PC-3 (cell line): ENCODE results near the gene NFAT5. TPM values are rescaled to one million over a fixed set of nuclear protein-coding genes. Genes with fewer than 3 reads are reported as not detected.

Experiments used
- ATAC-seq: fragments of 200-7000 bp; cut with Tn5 transposase; 2 replicates; pipeline ENCODE4 v1.9.1; 2020; ENCODE audit warnings: mild to moderate bottlenecking, moderate library complexity
- BruUV-seq: library from RNA; stranded (reverse); fragments of 400-500 nt; replicated peaks from 2 replicates; lab custom pipeline; 2021; lab: Mats Ljungman, UMichigan
- CTCF ChIA-PET: fragments of 300-600 bp; sonication (Branson Sonifier 250); formaldehyde crosslinking; loops from one replicate; lab custom pipeline; 2022; ENCODE audit warnings: antibody characterized with exemption; lab: Charles Lee
- POLR2A ChIA-PET: fragments of 300-600 bp; sonication (Branson Sonifier 250); formaldehyde crosslinking; loops from one replicate; lab custom pipeline; 2022; ENCODE audit warnings: antibody characterized with exemption; ENCODE audit not compliant: unreplicated experiment; lab: Charles Lee
- DNase-seq: peaks from one replicate; pipeline ENCODE4 v3.0.0-alpha.2; 2015
- H2AFZ ChIP-seq: fragments of 300-600 bp; sonication (generic); 2 replicates; pipeline ENCODE4 v1.6.0; 2016; ENCODE audit warnings: antibody characterized with exemption, low read length
- H3F3A ChIP-seq: fragments of 300-600 bp; sonication (generic); one replicate; pipeline ENCODE4 v1.6.0; 2017; ENCODE audit warnings: antibody characterized with exemption, low read length, control low read depth, mild to moderate bottlenecking; ENCODE audit not compliant: unreplicated experiment
- H3K27ac ChIP-seq: fragments of 300-600 bp; sonication (generic); 2 replicates; pipeline ENCODE4 v1.5.1; 2016; ENCODE audit warnings: mild to moderate bottlenecking, low read length
- H3K27me3 ChIP-seq: fragments of 300-600 bp; sonication (generic); 2 replicates; pipeline ENCODE4 v1.6.1; 2016; ENCODE audit warnings: low read length, mixed read lengths
- H3K36me3 ChIP-seq: fragments of 300-600 bp; sonication (generic); 2 replicates; pipeline ENCODE4 v1.6.1; 2016; ENCODE audit warnings: low read depth, mixed run types, low read length, mixed read lengths
- H3K4me1 ChIP-seq: fragments of 300-600 bp; sonication (generic); 2 replicates; pipeline ENCODE4 v1.5.1; 2016; ENCODE audit warnings: low read length; ENCODE audit not compliant: insufficient read depth
- H3K4me2 ChIP-seq: fragments of 300-600 bp; sonication (generic); 2 replicates; pipeline ENCODE4 v1.6.0; 2016; ENCODE audit warnings: low read length
- H3K4me3 ChIP-seq: fragments of 300-600 bp; sonication (generic); 2 replicates; pipeline ENCODE4 v1.5.1; 2016; ENCODE audit warnings: mild to moderate bottlenecking, low read length, mixed read lengths
- H3K79me2 ChIP-seq: fragments of 300-600 bp; sonication (generic); 2 replicates; pipeline ENCODE4 v1.6.1; 2017; ENCODE audit warnings: low read length, mixed read lengths
- H3K9ac ChIP-seq: fragments of 300-600 bp; sonication (generic); 2 replicates; pipeline ENCODE4 v1.6.0; 2016; ENCODE audit warnings: mild to moderate bottlenecking, low read length
- H3K9me2 ChIP-seq: fragments of 300-600 bp; sonication (generic); replicated peaks from 2 replicates; pipeline ENCODE4 v1.6.1; 2016; ENCODE audit warnings: mixed run types, low read length, mixed read lengths
- H3K9me3 ChIP-seq: fragments of 300-600 bp; sonication (generic); 2 replicates; pipeline ENCODE4 v1.6.1; 2016; ENCODE audit warnings: low read length, mixed read lengths
- H4K20me1 ChIP-seq: fragments of 300-600 bp; sonication (generic); 2 replicates; pipeline ENCODE4 v1.6.1; 2016; ENCODE audit warnings: low read length, mixed read lengths
- EZH2 ChIP-seq: fragments of 300-600 bp; sonication (generic); IDR thresholded peaks from one replicate; pipeline ENCODE4 v1.6.1; 2017; ENCODE audit warnings: antibody characterized with exemption, mild to moderate bottlenecking, low read length; ENCODE audit not compliant: unreplicated experiment
- EZH2phosphoT487 ChIP-seq: fragments of 300-600 bp; sonication (generic); IDR thresholded peaks from 2 replicates; pipeline ENCODE4 v1.6.1; 2018; ENCODE audit warnings: mild to moderate bottlenecking, antibody characterized with exemption, low read length, borderline replicate concordance
- intact Hi-C: fragments of 100-400 bp; cut with micrococcal nuclease; formaldehyde crosslinking; loops from 2 replicates; pipeline ENCODE4 v1.9.0; 2023
- total RNA-seq: library from RNA; depleted of rRNA; stranded (reverse); fragments of >200 nt; gene quantifications from 2 replicates; pipeline ENCODE4 v1.2.3, GENCODE V29; 2014
- TF ChIP-seq, protein P1 (sequence below): fragments of 300-600 bp; sonication (generic); conservative IDR thresholded peaks from 2 replicates; pipeline ENCODE4 v1.5.1; 2017; ENCODE audit warnings: antibody characterized with exemption, low read depth, mild to moderate bottlenecking, low read length

NFAT5 gene
- total RNA-seq, 1 experiment from 2014 or later: 11.4 TPM

DNA sequence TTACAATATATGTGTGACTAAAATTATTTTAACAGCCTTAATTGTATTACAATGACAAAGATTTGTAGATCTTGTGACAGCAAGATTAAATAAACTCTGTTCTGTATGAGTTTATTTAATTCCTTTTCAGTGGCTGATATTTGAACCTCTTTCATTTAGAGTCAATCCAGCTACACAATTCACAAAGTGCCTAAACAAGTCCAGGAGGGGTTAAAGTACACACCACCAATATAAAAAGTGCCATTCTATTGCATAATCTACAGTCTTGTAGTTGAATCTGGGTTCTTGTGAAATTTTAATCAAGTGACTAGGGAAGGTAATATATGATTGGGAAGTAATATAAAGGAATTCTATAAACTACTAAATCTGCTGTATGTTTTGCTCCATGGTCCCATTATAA lies 3.9 kb upstream of the NFAT5 start:
- no peak overlapping the region for H3K27ac ChIP-seq
- H3K4me1 ChIP-seq: peaks cover 10% of the 10 kb centered on the region
- no peak overlapping the region for H2AFZ ChIP-seq
- TF ChIP-seq EZH2 (no peak), EZH2phosphoT487 (no peak)
- TF ChIP-seq, protein P1, sequence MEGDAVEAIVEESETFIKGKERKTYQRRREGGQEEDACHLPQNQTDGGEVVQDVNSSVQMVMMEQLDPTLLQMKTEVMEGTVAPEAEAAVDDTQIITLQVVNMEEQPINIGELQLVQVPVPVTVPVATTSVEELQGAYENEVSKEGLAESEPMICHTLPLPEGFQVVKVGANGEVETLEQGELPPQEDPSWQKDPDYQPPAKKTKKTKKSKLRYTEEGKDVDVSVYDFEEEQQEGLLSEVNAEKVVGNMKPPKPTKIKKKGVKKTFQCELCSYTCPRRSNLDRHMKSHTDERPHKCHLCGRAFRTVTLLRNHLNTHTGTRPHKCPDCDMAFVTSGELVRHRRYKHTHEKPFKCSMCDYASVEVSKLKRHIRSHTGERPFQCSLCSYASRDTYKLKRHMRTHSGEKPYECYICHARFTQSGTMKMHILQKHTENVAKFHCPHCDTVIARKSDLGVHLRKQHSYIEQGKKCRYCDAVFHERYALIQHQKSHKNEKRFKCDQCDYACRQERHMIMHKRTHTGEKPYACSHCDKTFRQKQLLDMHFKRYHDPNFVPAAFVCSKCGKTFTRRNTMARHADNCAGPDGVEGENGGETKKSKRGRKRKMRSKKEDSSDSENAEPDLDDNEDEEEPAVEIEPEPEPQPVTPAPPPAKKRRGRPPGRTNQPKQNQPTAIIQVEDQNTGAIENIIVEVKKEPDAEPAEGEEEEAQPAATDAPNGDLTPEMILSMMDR: no peak
- no peaks in the 10 kb centered on the region for H3K9me3 ChIP-seq
- H3K9me2 ChIP-seq: no peaks in the 10 kb centered on the region
- peaks cover 19% of the 10 kb centered on the region for H3K79me2 ChIP-seq
- H3K27me3 ChIP-seq: no peaks in the 10 kb centered on the region
- H4K20me1 ChIP-seq: peaks cover under 1% of the 10 kb centered on the region; the same call in 1 of the 2 replicates
- H3K9ac ChIP-seq: no peak overlapping the region
- no peak for ATAC-seq
- intact Hi-C loops: no loop called here
- no peak overlapping the region for H3K4me3 ChIP-seq
- BruUV-seq: no TSS peak
- ChIA-PET POLR2A (no interaction called here), CTCF (no interaction called here)
- no peak for DNase-seq
- no peaks in the 10 kb centered on the region for H3K36me3 ChIP-seq
- H3F3A ChIP-seq: no peaks in the 10 kb centered on the region
- H3K4me2 ChIP-seq: no peak overlapping the region

DNA sequence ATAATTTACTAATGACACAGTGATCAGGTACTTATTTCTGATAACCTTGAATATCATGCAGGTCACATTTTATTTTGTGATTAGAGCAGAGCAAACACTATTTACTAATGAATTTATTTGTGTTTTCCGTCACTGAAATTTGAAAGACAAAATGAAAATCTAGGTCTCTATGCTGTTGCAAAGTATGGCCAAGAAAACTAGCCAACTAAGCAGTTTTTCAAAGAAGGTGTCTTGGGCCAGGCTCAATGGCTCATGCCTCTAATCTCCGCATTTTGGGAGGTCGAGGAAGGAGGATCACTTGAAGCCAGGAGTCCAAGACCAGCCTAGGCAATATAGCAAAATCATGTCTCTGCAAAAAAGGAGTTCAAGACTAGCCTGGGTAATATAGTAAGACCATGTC lies 3.0 kb upstream of the NFAT5 start:
- no peak overlapping the region for H3K27ac ChIP-seq
- ATAC-seq: no peak
- intact Hi-C loops: no loop called here
- no peak overlapping the region for H2AFZ ChIP-seq
- no peaks in the 10 kb centered on the region for H3K9me2 ChIP-seq
- no TSS peak for BruUV-seq
- no peak for TF ChIP-seq EZH2phosphoT487
- no peak for TF ChIP-seq EZH2
- TF ChIP-seq, protein P1: no peak
- CTCF ChIA-PET: no interaction called here
- no peak overlapping the region for H3K9ac ChIP-seq
- POLR2A ChIA-PET: no interaction called here
- no peaks in the 10 kb centered on the region for H3K9me3 ChIP-seq
- H3K4me2 ChIP-seq: no peak overlapping the region
- H3K79me2 ChIP-seq: peaks cover 28% of the 10 kb centered on the region
- no peaks in the 10 kb centered on the region for H3F3A ChIP-seq
- DNase-seq: no peak
- H3K4me3 ChIP-seq: no peak overlapping the region
- H3K36me3 ChIP-seq: no peaks in the 10 kb centered on the region
- peaks cover 10% of the 10 kb centered on the region for H3K4me1 ChIP-seq
- H4K20me1 ChIP-seq: peaks cover 9% of the 10 kb centered on the region
- H3K27me3 ChIP-seq: no peaks in the 10 kb centered on the region

DNA sequence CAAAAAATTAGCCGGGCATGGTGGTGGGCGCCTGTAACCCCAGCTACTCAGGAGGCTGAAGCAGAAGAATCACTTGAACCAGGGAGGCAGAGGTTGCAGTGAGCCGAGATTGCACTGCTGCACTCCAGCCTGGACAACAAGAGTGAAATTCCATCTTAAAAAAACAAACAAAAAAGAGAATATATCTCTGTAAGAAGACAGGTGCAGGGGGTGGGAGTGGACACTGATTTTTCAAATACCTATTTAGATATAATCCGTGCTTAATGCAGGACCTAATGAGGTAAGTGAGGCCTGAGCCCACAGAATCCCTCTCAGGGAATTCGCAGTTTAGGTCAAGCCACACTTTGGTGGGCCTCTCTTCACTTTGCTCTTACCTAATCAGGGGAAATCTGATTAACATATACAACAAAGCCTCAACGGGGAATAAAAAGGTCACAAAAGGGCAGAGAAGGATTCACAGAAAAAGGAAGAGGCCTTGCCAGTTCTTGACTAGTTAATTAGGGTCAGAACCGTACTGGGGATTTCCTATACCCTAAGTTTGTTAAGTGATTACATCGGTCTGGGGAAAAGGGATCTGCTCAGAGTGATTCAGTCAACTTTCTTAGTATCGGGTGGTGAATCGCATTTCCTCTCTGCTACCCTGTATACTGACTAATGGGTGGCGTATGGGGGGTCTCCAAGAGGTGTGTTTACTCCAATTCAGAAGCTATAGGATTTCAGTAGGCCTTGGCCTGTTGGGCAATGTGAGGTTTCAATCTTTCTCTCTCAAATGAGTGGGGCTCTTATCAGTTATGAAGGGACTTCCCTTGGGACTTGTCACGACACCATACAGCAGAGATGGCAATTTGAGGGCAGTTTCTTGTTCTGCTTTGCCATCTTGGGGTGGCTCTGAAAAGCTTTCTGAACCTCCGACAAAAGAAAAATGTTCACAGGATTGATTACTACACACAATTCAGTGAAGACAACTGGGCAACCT lies 1.9 kb upstream of the NFAT5 start:
- H2AFZ ChIP-seq: peak overlapping the region; percentile 67; the same call in 1 of the 2 replicates
- peaks cover 12% of the 10 kb centered on the region for H4K20me1 ChIP-seq
- H3K4me2 ChIP-seq: peak overlapping the region; percentile 99
- no TSS peak for BruUV-seq
- ChIA-PET POLR2A (interaction anchor here (0.7 kb wide), 1 partner anchor 27 kb away, joined by 3 read pairs; no protein-coding TSS in a partner anchor), CTCF (no interaction called here)
- intact Hi-C loops: no loop called here
- no peaks in the 10 kb centered on the region for H3K9me2 ChIP-seq
- H3K4me1 ChIP-seq: peaks cover 15% of the 10 kb centered on the region
- H3K27me3 ChIP-seq: no peaks in the 10 kb centered on the region
- no peaks in the 10 kb centered on the region for H3K36me3 ChIP-seq
- DNase-seq (peak; percentile 15), ATAC-seq (no peak)
- peak overlapping the region; percentile 98 for H3K9ac ChIP-seq
- peak overlapping the region; percentile 16; the same call in 1 of the 2 replicates for H3K4me3 ChIP-seq
- H3K9me3 ChIP-seq: no peaks in the 10 kb centered on the region
- no peaks in the 10 kb centered on the region for H3F3A ChIP-seq
- peak overlapping the region; percentile 5; the same call in 1 of the 2 replicates for H3K27ac ChIP-seq
- peaks cover 38% of the 10 kb centered on the region for H3K79me2 ChIP-seq
- no peak for TF ChIP-seq EZH2
- TF ChIP-seq, protein P1: no peak
- TF ChIP-seq EZH2phosphoT487: no peak
